Fibroblast of gingiva (primary cell): Measurements from ENCODE around the gene RBSN.

Source experiments
- DNase-seq: peaks from one replicate; pipeline ENCODE4 v3.0.0-alpha.2; 2011; ENCODE audit warnings: low read depth

RBSN gene

DNA sequence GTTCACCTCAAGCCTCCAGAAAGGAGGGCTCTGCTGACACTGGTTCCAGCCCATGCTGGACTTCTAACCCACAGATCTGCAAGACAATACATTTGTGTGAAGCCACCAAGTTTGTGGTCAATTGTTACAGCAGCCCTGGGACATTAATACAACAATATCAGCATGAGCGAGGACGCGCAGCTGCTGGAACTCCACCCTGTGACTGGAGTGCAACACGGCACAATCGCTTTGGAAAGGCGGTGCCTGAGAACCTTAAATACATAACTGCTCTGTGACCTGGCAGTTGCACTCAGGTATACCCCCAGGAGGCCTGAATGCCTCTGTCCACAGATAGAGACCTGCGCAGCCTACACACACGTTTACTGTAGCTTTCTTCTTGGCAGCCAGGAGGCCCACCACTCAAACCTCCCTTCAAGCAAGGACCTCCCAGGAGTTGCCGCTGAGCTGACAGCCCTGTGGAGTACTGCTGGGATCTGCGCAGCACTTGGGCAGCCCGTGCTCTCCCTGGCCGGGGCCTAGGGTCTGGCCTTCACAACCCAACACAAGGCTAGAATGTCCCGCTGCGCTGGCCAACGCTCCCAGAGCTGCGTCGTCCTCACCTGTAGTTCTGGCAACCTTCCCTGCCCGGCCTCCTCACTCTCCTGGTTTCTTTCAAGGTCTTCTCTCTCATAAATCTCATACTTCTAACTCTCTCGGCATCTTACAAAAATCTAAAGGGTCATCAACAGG is 42.1 kb downstream of the RBSN start:
- no peak for DNase-seq

DNA sequence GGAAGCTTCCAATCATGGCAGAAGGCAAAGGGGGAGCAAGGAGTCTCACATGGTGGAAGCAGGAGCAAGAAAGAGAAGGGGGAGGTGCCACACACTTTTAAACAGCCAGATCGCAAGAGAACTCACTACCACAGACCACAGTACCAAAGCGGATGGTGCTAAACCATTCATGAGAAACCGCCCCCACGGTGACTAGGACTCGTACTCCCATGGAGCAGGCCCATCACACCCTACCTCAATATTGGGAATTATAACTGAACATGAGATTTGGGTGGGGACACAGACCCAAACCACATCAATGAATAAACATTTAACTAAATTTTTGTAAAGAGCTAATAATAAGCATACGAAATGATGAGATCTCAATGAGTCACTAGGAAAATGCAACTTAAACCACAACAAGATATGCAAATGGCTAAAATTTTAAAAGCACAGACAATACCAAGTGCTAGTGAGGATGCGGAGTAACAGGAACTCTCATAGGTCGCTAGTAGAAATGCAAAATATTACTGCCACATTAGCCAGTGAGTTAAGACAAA is 43.9 kb downstream of the RBSN start:
- DNase-seq = no peak

DNA sequence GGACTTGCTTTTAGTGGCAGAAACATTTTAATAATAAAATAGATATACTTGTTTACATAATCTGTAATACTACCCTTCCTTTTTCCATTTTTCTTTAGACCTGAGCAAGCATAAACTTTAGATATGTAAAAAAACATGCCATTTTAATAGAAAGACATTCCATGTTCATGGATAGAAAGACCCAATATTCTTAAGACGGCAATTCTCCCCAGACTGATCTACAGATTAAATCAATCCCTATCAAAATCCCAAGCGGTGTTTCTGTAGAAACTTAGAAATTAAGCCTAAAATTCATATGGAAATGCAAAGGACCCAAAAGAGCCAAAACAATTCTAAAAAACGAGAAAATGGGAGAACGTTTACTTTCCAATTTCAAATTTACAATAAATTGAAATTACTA is 45.4 kb downstream of the RBSN start:
- DNase-seq = no peak

DNA sequence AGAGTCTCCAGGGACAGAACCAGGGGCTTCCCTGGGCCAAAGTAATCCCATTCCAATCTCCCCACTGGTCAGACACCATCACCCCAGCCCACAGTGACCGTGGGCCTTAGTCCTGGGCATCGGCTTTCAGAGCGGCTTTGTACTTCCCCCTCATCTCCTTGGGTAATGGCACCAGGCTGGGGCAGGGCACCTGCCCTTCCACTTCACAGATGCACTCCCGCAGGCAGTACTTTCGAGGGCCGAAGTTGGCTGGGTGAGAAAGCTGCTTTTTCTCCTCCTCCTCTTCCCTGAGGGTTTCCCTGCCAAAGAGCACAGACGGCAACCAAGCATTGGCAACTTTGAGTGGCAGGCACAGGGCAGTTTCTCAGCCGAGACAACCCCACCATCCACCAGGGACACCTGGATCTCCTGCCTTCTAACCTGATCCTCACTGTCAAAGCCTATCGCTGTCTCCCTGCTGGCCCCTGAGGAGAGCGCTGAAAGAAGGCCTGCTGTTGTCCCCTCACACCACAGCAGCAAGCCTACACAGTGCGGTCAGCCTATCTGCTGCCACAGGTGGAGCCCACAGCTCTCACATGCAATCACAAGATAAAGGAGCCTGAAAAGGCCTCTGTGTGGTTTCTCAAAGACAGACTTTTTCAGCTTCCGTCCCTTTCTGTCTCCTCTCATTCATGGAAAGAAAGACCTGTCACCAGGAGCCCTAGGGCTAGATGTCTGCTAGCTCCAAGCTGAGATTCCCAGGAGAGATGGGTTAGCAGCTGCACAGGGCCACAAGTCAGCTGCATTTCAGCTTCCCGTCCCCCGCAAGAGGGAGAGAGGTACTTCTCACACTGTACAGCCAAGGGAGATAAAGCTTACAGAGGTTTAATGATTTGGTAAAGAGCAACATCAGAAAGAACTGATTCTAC is 46.4 kb downstream of the RBSN start:
- DNase-seq = no peak

DNA sequence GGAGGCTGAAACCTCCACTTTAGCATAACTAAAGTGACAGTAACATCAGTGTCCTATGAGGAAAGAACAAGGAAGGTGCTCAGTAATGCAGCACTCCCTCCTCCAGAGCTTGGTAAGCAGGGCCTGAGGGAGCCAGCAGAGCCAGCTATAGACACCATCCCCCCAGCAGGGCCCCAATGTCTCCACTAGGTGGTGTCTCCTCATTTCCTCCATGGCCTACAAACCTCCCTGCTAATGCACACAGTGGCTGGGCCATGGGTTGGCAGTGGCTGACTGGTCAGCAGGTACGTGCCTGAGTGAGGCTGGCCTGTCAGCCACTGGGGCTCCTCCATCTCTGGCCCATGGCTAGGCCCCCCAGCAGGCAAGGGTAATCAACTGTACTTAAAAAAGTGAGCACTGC is 47.4 kb downstream of the RBSN start:
- DNase-seq = no peak

DNA sequence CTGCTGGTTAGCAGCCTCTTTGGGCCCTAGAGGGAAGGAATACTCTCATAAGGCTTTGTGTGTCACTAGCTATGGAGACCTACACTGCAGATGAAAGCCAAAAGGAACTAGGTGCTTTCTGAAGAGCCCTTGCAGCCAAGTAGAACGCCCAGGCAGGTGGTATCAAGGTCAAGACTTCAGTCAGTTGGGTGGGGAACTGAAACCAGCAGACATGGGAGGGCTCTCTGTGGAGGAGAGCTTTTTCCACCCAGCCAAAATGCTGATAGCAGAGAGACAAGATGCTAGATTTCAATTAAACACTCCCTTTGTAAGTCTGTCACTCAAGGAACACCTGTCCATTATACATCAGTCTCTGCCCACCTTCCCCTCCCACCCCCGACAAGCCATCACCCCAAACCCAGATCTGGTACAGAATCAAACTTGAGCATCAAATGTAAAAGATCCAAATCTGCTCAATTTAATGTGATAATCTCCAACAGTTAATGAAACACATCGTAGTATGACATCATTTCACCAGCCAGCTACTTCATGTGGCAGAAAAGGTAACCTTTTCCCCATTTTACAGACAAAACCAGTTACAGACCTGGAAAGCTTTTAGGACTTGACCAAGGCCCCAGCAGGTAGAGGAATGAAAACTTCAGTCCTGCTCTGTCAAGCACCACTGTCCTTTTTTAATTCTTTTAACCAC is 48.4 kb downstream of the RBSN start:
- no peak for DNase-seq

DNA sequence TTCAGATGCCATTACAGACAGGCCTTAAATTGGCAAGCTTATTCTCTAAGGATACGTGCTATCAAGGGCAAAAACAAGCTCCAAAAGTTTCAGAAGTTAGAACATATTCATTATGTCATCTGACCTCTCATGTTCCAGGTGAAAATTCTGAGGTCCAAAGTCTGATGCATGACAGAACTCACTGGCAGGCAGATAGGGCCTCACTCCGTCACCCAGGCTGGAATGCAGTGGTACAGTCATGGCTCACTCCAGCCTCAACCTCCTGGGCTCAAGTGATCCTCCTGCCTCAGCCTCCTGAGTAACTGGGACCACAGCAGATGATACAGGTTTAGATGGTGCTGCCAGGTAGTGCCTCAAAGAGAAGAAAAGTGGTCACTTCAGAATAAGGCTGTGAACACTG is 49.4 kb downstream of the RBSN start:
- no peak for DNase-seq

DNA sequence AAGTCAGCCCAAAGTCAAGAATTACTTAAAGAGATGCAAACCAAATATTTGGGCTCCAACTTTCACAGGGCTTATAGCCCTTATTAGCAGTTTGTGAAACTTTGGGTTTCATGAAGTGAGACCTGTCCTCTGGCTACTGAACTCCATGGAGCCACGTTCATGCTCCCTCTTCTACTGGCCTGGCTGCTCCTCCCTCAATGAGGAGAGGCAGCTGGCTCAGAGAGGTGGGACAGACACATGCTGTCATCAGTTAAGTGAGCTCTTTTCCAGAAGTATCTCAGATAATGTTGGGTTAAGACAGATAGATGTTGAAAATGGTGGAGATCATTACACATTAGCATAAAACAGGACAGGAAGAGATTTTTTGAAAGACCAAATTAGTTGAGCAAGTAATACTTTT is 53.3 kb downstream of the RBSN start:
- no peak for DNase-seq

DNA sequence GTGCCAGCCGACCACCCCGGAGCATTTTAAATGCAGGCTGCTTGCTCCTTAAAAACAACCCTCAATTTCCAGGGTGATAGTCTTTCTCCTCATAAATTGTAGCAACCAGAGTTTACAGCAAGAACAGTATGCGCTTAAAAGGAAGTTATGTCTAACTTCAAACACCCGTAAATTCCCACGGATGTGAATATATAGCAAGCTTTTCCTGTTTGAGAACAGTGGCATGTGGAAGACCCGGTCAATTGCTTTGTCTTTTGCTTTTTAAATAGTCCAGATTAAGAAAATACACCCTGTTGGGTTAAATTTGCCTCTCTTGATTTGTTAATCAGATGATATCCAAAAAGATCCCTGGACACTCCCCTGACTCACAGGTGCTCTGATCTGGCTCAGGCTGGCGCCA is 54.6 kb downstream of the RBSN start:
- no peak for DNase-seq

DNA sequence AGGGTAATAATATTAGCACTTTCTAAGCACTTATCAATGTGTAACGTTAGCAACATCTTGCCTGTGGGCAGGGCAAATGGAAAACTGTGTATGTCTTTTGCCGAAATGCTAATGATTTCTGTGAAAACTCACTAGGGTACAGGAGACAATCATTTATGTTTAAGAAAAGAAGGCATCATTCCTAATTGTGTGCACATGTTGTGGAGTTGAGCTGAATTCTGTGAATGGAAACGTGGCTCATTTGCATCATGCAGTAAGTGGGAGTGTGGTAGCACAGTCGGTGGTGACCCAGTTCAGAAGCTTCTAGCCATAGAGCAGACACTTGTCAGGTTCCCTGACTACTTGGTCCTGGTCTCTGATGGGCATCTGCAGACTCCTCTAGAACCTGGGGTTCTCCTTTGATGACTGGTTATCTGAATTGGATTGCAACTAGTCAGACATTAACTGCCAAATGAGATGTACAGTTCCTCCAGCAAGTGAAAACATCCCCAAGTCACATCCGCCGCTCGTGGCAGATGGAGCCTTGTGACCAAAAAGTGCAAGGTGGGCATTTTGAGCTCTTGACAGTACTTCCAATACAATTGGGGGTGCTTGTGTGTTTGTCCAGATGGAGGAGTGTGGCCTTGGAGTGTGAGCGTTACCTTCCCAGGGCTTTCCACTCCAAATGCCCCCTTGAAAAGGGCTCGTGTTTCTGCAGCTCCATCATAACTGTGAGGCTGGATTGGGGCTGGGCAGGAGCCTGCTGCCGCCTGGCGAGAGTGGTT is 55.4 kb downstream of the RBSN start:
- no peak for DNase-seq

DNA sequence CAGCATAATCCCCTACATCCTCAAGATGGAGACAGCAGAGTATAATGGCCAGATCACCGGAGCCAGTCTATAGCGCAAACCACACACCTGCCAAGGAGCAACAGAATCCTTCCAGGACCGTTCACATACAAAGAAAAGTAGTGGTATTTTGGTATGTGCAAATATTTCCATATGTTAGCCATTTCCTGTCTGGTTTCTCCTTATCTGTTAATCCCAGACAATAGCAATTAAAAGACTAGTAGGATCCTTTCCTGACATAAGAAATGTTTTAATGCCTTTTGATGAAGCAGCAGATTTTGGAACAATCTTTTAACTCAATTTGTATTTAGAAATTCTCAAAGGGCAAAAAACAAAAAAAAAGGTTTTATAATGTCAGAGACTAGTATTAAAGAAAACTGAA is 56.0 kb downstream of the RBSN start:
- DNase-seq = no peak

DNA sequence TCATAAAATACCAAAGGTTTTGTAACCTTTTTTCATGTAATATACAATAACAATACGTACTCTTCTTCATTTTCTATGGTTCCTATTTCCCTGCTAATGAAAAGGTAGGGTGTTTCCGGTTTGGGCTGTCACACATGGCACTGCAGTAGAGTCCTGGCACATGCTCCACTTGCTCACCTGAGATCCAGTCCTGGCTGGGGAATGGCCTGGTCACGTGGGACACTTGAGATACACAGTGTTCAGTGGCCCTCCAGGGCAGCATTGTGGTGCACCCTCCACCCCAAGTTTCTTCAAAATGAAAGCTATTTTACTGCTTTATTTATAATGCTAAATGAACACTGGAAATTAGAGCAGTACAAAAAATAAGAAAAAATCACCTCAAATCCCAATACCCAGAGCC is 57.0 kb downstream of the RBSN start:
- no peak for DNase-seq

DNA sequence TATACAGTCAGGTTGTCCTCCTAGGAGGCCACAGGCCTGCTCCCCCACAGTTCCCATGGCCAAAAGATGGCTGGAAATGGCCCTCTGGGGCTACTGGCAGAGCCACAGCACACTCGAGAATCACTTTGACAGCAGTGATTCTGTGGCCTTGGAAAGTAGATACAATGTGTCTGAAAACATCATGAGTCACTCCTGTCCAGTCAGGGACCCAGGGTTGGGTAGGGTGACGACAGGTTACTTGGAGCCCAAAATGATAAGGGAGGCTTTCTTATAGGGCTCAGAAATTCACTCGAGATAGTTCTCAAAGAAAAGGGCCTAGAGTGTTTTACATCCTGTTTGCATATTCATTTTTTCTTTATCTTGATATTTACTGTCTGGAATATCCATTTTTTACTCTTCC is 58.1 kb downstream of the RBSN start:
- DNase-seq = no peak

DNA sequence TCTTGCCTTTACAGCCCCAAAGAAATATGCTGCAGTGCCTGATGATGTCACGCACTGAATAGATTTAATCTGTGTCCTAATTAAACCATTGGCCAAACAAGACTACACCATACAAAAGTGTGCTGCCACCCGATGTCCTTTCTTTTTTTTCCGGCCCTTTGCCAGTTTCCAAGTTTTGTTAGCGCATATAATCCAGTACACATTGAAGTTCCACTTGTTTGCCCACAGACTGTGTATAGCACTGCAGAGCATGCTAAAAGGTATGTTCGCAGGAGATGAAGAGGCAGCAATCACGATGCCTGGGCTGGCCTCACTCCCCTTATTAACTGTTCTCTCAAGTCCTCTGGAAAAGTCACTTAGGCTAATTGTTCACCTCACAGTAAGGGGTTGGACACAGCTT is 60.6 kb downstream of the RBSN start:
- DNase-seq = no peak

DNA sequence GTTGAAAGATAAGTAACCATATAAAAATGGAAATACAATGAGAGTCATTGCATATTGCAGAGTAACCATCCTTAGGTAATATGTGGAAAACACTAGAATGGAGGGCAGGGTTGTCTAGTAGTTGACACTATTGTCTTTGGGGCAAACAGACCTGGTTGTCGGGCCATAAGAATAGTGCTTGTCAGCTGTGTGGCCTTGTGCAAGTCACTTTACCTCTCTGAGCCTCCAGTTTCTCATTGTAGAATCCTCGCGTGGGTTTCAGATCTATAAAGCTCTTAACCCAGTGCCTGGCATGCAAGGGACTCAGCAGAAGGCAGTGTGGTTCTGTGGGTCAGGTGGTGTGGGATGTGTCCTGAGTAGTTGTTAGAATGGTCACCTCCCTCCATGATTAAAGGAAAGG is 65.8 kb downstream of the RBSN start:
- DNase-seq = no peak

DNA sequence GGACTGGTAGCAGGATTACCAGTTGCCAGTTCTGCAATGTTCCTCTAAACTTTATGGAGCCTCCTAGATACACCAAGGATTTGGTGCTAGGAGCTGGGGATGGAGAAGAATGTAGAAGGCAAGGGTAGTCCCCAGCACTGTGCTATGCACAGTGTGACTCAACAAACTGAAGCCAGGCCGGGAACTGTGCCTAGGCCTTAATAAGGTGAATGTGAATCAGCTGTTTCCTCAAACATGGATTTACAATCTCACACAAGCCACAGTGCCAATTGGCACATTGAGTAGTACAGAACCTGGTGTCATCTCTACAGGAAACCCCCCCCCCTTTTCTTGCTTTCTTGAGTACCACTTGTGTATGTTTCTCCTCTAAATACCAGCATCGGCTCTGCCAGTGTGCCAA is 66.3 kb downstream of the RBSN start:
- no peak for DNase-seq

DNA sequence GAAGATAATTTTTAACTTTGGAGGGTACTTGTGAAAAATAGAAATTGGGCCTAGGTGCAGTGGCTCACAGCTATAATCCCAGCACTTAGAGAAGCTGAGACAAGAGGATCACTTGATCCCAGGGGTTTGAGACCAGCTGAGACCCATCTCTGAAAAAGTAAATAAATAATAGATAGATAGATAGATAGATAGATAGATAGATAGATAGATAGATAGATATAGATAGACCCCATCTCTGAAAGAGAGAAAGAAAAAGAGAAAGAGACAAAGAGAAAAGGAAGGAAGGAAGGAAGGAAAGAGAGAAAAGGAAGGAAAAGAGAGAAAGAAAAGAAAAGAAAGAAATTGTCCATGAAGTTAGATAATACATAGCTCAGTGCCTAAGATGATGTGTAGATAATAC is 69.3 kb downstream of the RBSN start:
- DNase-seq = no peak

DNA sequence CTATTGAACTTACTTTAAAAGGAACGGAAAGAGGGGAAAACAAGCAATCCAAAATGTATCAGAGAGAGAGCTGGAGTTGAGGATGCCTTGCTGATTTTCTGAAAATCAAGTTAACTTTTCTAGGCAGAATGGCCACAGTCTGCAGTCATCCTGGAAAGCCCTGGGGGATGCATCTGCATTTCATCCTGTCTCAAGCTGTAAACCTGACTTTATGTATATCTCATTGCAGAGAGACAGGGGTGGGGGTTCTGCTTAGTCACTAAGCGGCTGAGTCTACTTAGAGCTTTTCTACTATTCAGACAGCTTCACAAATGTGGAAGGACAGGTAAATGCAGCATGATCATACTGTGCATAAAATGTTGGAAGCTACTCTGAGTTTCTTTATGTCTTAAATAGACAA is 75.2 kb downstream of the RBSN start:
- no peak for DNase-seq

DNA sequence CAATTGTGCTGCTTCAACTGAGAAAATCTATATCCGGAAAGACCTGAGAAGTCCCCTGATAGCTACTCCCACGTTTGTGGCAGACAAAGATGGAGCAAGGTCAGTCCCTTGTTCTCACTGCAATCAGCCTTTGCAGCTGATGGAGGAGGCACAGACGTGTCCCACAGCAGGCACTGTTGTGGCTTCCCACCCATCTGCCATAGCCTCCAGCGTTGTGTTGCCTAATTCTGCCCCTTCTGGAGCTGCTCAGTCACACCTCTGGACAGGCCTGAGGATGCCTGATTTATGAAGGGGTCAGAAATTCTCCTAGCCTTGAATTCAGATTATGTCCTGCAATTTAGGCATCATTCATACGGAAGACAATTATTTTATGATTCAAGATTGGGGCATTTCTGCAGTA is 75.7 kb downstream of the RBSN start:
- DNase-seq = no peak
